Stomach smooth muscle (tissue), 2 donors: ENCODE measurements around the gene RPL37A.

Experiments
- H3K27ac ChIP-seq: one replicate; pipeline ENCODE4 v1.7.0; 2013; ENCODE audit warnings: mild to moderate bottlenecking, low read length, inconsistent platforms
- H3K27me3 ChIP-seq, 2 donors: one replicate each; pipeline ENCODE4 v1.7.0; 2013; ENCODE audit warnings: low read length in 2 of 2; ENCODE audit not compliant: insufficient read depth in 2 of 2, control insufficient read depth in 1 of 2
- H3K36me3 ChIP-seq, 2 donors: one replicate each; pipeline ENCODE4 v1.7.0; 2013; ENCODE audit warnings: low read length in 2 of 2; ENCODE audit not compliant: control insufficient read depth in 2 of 2, insufficient read depth in 2 of 2
- H3K4me1 ChIP-seq: one replicate; pipeline ENCODE4 v1.7.0; 2013; ENCODE audit warnings: low read length; ENCODE audit not compliant: control insufficient read depth, insufficient read depth
- H3K4me3 ChIP-seq, 2 donors: one replicate each; pipeline ENCODE4 v1.7.0; 2013; ENCODE audit warnings: low read length in 2 of 2
- H3K9ac ChIP-seq, 2 donors: one replicate each; pipeline ENCODE4 v1.7.0; 2013; ENCODE audit warnings: low read length in 2 of 2, mild to moderate bottlenecking in 1 of 2
- H3K9me3 ChIP-seq, 2 donors: one replicate each; pipeline ENCODE4 v1.7.0; 2013; ENCODE audit warnings: low read length in 2 of 2; ENCODE audit not compliant: control insufficient read depth in 2 of 2
- donor health status: healthy.
- donor health status: Pancreatic carcinoma.

The RPL37A gene

GRCh38 chr2:216490061-216490460, 8.6 kb upstream of the RPL37A start:
- Histone ChIP-seq H3K27ac (no peak overlapping the region), H3K9me3 (no peaks in the 10 kb centered on the region), H3K4me1 (no peaks in the 10 kb centered on the region), H3K4me3 (no peak overlapping the region), H3K27me3 (no peaks in the 10 kb centered on the region), H3K36me3 (no peaks in the 10 kb centered on the region), H3K9ac (no peak overlapping the region)

GRCh38 chr2:216491793-216492596, 6.6 kb upstream of the RPL37A start:
- Histone ChIP-seq H3K4me3 (no peak overlapping the region), H3K9me3 (no peaks in the 10 kb centered on the region), H3K9ac (no peak overlapping the region), H3K36me3 (no peaks in the 10 kb centered on the region), H3K4me1 (no peaks in the 10 kb centered on the region), H3K27me3 (no peaks in the 10 kb centered on the region), H3K27ac (no peak overlapping the region)

GRCh38 chr2:216492597-216493333, 5.9 kb upstream of the RPL37A start:
- Histone ChIP-seq H3K36me3 (no peaks in the 10 kb centered on the region), H3K4me1 (peaks cover 5% of the 10 kb centered on the region), H3K4me3 (no peak overlapping the region), H3K27ac (no peak overlapping the region), H3K27me3 (no peaks in the 10 kb centered on the region), H3K9ac (no peak overlapping the region), H3K9me3 (no peaks in the 10 kb centered on the region)

GRCh38 chr2:216493334-216493685, 5.3 kb upstream of the RPL37A start:
- Histone ChIP-seq H3K9ac (no peak overlapping the region), H3K9me3 (no peaks in the 10 kb centered on the region), H3K27me3 (no peaks in the 10 kb centered on the region), H3K4me1 (peaks cover 10% of the 10 kb centered on the region), H3K36me3 (no peaks in the 10 kb centered on the region), H3K4me3 (no peak overlapping the region), H3K27ac (no peak overlapping the region)

- no peak overlapping the region for H3K27ac ChIP-seq
Measured at GRCh38 chr2:216495656-216496055, 3.0 kb upstream of the RPL37A start.

GRCh38 chr2:216497382-216498069, 1.1 kb upstream of the RPL37A start:
- peaks cover 24 to 27% of the 10 kb centered on the region in 2 donors for H3K36me3 ChIP-seq
- H3K4me1 ChIP-seq: peaks cover 20% of the 10 kb centered on the region
- H3K9ac ChIP-seq: peak overlapping the region; percentile 88 to 97
- no peaks in the 10 kb centered on the region for H3K9me3 ChIP-seq
- H3K27me3 ChIP-seq: no peaks in the 10 kb centered on the region
- peak overlapping the region; percentile 72 to 96 for H3K4me3 ChIP-seq
- H3K27ac ChIP-seq: peak overlapping the region; percentile 87

More at GRCh38 chr2:216495656-216496055, 3.0 kb upstream of the RPL37A start:
- H3K27me3 ChIP-seq: no peaks in the 10 kb centered on the region
- H3K4me1 ChIP-seq: peaks cover 20% of the 10 kb centered on the region
- peaks cover 10% of the 10 kb centered on the region in 2 donors for H3K36me3 ChIP-seq
- H3K4me3 ChIP-seq: no peak overlapping the region
- no peaks in the 10 kb centered on the region for H3K9me3 ChIP-seq
- H3K9ac ChIP-seq: no peak overlapping the region

GRCh38 chr2:216498070-216498378, 620 bp upstream of the RPL37A start:
- peak overlapping the region; percentile 72 to 96 for H3K4me3 ChIP-seq
- H3K9me3 ChIP-seq: no peaks in the 10 kb centered on the region
- no peaks in the 10 kb centered on the region for H3K27me3 ChIP-seq
- peak overlapping the region; percentile 87 for H3K27ac ChIP-seq
- peaks cover 29 to 32% of the 10 kb centered on the region in 2 donors for H3K36me3 ChIP-seq
- H3K9ac ChIP-seq: peak overlapping the region; percentile 88 to 97
- H3K4me1 ChIP-seq: peaks cover 20% of the 10 kb centered on the region

GRCh38 chr2:216499641-216500218, 1.1 kb downstream of the RPL37A start:
- no peaks in the 10 kb centered on the region for H3K9me3 ChIP-seq
- H3K36me3 ChIP-seq: peaks cover 32 to 40% of the 10 kb centered on the region in 2 donors
- H3K27ac ChIP-seq: peak overlapping the region; percentile 87
- peaks cover 20% of the 10 kb centered on the region for H3K4me1 ChIP-seq
- no peaks in the 10 kb centered on the region for H3K27me3 ChIP-seq
- H3K9ac ChIP-seq: peak overlapping the region; percentile 88 to 97
- H3K4me3 ChIP-seq: peak overlapping the region; percentile 72 to 96

GRCh38 chr2:216500572-216500971, 1.9 kb downstream of the RPL37A start:
- Histone ChIP-seq H3K27ac (no peak overlapping the region), H3K9ac (no peak overlapping the region), H3K9me3 (no peaks in the 10 kb centered on the region), H3K36me3 (peaks cover 32 to 40% of the 10 kb centered on the region in 2 donors), H3K4me1 (peaks cover 20% of the 10 kb centered on the region), H3K4me3 (no peak overlapping the region), H3K27me3 (no peaks in the 10 kb centered on the region)

GRCh38 chr2:216501854-216502253, 3.2 kb downstream of the RPL37A start:
- peaks cover 32 to 40% of the 10 kb centered on the region in 2 donors for H3K36me3 ChIP-seq
- peaks cover 20% of the 10 kb centered on the region for H3K4me1 ChIP-seq

More at GRCh38 chr2:216501854-216502253, 3.2 kb downstream of the RPL37A start:
- Histone ChIP-seq H3K9me3 (no peaks in the 10 kb centered on the region), H3K27me3 (no peaks in the 10 kb centered on the region), H3K9ac (no peak overlapping the region), H3K4me3 (no peak overlapping the region), H3K27ac (no peak overlapping the region)
